GM12864 (cell line): ENCODE results near the gene VCX2.

Experiments used
- DNase-seq: peaks from one replicate; pipeline ENCODE4 v3.0.0-alpha.2; 2011; ENCODE audit warnings: low read depth
- H3K4me3 ChIP-seq: 2 replicates; pipeline ENCODE4 v1.5.1; 2011; ENCODE audit warnings: mild to moderate bottlenecking, low read depth, low read length, control low read depth
- TF ChIP-seq, protein P1 (sequence below): IDR thresholded peaks from 2 replicates; pipeline ENCODE4 v1.5.1; 2011; ENCODE audit warnings: low read depth, mild to moderate bottlenecking, moderate library complexity, low read length, control low read depth, inconsistent platforms; ENCODE audit errors: missing control alignments

VCX2 gene

DNA sequence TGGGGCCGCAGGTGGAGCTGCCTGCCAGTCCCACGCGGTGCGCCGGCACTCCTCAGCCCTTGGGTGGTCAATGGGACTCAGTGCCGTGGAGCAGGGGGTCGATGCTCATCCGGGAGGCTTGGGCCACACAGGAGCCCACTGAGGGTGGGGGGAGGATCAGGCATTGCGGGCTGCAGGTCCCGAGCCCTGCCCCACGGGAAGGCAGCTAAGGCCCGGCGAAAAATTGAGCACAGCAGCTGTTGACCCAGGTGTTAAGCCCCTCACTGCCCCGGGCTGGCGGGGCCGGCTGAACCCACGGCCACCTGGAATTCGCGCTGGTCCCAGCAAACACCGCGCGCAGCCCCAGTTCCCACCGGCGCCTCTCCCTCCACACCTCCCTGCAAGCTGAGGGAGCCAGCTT, 26.1 kb downstream of the VCX2 start:
- no peak overlapping the region for H3K4me3 ChIP-seq
- TF ChIP-seq, protein P1, sequence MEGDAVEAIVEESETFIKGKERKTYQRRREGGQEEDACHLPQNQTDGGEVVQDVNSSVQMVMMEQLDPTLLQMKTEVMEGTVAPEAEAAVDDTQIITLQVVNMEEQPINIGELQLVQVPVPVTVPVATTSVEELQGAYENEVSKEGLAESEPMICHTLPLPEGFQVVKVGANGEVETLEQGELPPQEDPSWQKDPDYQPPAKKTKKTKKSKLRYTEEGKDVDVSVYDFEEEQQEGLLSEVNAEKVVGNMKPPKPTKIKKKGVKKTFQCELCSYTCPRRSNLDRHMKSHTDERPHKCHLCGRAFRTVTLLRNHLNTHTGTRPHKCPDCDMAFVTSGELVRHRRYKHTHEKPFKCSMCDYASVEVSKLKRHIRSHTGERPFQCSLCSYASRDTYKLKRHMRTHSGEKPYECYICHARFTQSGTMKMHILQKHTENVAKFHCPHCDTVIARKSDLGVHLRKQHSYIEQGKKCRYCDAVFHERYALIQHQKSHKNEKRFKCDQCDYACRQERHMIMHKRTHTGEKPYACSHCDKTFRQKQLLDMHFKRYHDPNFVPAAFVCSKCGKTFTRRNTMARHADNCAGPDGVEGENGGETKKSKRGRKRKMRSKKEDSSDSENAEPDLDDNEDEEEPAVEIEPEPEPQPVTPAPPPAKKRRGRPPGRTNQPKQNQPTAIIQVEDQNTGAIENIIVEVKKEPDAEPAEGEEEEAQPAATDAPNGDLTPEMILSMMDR = no peak
- DNase-seq = no peak

DNA sequence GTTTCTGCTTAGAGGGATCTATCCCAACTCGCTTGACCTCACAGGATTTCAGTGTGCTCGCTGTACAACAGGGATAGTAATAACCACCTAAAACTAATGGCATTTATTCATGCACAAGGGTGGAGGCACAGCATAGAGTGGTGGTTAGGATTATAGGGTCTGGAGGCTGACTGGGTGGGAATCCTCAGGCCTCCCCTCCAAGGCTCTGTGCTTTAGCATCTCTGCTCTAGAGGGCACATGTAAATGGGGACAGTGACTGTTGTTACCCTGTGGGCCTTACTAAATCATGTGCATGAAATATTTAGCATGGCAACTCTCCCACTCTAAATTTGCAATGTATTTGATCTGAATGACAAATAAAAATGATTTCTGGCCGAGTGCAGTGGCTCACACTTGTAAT, 29.2 kb downstream of the VCX2 start:
- no peak for DNase-seq
- TF ChIP-seq, protein P1 = no peak
- H3K4me3 ChIP-seq = no peak overlapping the region

DNA sequence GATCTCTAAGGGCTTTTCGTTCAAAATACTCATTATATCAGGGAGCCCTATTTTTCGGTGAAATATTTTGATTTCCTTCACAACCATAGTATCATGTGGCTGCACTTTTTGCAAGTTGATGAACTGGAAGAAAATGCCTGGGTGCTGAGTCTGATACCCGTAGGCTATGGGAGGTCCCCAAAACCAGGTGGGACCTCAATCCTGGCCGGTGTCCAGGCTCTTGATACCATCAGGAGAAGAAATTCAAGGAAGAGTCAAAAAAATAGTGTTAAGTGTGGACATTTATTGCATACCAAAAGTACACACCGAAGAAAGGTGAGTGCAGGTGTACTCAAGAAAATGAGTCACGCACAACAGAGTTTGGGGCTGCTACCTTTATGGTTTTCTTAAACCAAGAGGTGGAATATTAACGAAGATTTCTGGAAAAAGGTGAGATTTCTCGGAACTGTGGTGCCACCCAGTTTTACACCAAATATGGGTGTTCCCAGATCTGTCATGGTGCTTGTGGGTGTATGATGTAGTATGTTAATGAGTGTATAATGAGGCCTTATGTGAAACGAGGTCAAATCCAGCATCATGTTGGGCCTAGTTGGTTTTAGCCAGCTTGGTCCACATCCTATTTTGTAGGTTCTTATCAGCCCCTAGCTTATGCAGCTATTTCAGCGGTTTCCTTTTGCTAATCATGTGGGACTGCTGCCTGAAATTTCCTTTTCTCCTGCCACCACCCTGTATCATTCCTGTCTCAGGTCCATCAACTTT, 29.9 kb downstream of the VCX2 start:
- TF ChIP-seq, protein P1 = no peak
- DNase-seq = no peak
- no peak overlapping the region for H3K4me3 ChIP-seq

DNA sequence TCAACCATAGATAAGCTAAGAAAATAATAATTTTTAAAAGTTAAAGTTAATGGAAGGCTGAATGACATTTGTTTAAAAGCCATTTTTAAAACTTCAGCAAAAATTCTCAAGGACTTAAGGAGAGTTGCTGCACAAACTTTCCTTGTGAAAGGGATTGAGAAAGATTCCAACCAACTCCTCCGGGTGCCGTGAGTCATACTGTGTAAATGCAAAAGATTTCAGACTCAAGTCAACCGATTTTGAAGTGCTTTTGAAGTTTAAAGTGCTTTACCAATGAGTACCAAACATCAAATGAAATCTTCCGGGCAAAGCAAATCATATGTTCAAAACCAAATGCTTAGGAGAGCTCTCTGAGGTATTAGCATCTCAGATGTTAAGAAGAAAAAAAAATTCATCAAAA, 31.4 kb downstream of the VCX2 start:
- DNase-seq = no peak
- TF ChIP-seq, protein P1 = no peak

DNA sequence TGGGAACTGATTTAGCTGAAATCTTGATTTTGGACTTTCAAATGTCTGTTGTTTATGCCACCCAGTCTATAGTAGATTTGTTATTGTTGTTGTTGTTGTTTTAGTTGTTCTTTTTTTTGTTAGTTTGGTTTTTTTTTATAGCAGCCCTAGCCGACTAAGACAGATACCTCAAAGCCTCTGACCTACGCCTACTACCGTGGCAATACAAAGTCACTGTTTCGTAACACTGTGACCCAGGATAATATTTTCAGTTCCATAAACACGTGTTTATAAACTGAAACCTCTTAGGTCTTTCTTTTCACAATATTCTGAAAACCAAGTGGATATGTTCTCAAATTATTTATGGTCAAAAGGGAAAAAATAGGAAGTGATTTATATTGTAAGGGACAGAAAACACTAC, 32.8 kb downstream of the VCX2 start:
- TF ChIP-seq, protein P1 = no peak
- no peak overlapping the region for H3K4me3 ChIP-seq
- no peak for DNase-seq

More for the DNA sequence above, 31.4 kb downstream of the VCX2 start:
- no peak overlapping the region for H3K4me3 ChIP-seq

DNA sequence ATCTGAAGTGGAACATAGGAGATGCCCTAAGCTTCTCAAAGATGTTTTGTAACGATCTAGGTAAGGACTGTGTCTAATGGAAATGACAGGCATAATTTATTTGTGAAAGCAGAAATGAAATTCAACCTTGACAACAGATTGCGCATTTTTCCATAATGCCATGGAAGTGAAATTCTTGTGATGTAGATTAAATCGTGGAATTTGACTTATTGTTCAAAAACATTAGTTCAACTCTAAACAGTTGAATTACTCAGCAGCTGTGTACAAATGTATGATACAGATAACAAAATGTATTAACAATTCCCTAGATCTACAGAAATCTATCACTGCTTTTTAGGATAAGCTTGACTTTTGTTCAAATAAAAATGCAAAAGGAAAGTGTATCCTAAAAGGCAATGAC, 44.4 kb downstream of the VCX2 start:
- TF ChIP-seq, protein P1 = no peak
- DNase-seq = no peak
- H3K4me3 ChIP-seq = no peak overlapping the region

DNA sequence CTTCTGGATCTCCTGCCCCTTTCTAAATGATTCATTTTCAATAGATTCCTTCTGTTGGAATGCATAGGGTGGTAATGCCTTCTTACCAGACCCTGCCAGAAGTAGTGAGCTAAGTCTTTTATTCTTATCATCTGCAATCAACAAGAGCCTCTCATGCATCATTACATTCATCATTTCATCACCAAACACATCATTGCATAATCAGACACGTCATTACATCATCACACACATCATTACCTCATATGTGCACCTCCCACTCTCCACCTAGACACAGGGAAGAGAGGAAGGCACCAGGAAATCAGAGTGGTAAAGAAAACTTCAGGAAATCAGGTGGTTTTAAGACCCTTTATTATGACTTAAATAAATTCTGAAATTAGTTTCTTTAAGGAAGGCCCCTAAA, 45.0 kb downstream of the VCX2 start:
- no peak overlapping the region for H3K4me3 ChIP-seq
- TF ChIP-seq, protein P1 = no peak
- no peak for DNase-seq
